ENCODE data around the gene ZNF497.

- TF ChIP-seq, protein P1, sequence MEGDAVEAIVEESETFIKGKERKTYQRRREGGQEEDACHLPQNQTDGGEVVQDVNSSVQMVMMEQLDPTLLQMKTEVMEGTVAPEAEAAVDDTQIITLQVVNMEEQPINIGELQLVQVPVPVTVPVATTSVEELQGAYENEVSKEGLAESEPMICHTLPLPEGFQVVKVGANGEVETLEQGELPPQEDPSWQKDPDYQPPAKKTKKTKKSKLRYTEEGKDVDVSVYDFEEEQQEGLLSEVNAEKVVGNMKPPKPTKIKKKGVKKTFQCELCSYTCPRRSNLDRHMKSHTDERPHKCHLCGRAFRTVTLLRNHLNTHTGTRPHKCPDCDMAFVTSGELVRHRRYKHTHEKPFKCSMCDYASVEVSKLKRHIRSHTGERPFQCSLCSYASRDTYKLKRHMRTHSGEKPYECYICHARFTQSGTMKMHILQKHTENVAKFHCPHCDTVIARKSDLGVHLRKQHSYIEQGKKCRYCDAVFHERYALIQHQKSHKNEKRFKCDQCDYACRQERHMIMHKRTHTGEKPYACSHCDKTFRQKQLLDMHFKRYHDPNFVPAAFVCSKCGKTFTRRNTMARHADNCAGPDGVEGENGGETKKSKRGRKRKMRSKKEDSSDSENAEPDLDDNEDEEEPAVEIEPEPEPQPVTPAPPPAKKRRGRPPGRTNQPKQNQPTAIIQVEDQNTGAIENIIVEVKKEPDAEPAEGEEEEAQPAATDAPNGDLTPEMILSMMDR (IDR thresholded peaks at IDR 0.05 in 8 of 11, conservative IDR thresholded peaks at IDR 0.05 in 3 of 11): no peak
- no peak for TF ChIP-seq POLR2AphosphoS5 (IDR thresholded peaks at IDR 0.05)
- TF ChIP-seq POLR2A (IDR thresholded peaks at IDR 0.05): no peak
Observed at GRCh38 chr19:58330458-58330857, 32.1 kb downstream of the ZNF497 start.
